H9 (cell line): ENCODE results near the gene DCAF6. TPM values are rescaled to one million over a fixed set of nuclear protein-coding genes. Genes with fewer than 3 reads are reported as not detected.

ENCODE experiments used
- DNase-seq: peaks from one replicate; pipeline ENCODE4 v3.0.0-alpha.2; 2017
- H2AFZ ChIP-seq: one replicate; pipeline ENCODE4 v1.6.1; 2013; ENCODE audit warnings: mild to moderate bottlenecking, low read length, control low read depth, moderate library complexity
- H2AK5ac ChIP-seq: 2 replicates; pipeline ENCODE4 v1.6.1; 2013; ENCODE audit warnings: low read length, control low read depth, mixed read lengths; ENCODE audit not compliant: insufficient read length
- H2BK120ac ChIP-seq: one replicate; pipeline ENCODE4 v1.6.1; 2013; ENCODE audit warnings: low read depth, mild to moderate bottlenecking, low read length, control low read depth, inconsistent platforms; ENCODE audit not compliant: poor library complexity, severe bottlenecking
- H2BK12ac ChIP-seq: 2 replicates; pipeline ENCODE4 v1.6.1; 2013; ENCODE audit warnings: low read length, control low read depth, mixed read lengths, low read depth; ENCODE audit not compliant: insufficient read length
- H2BK15ac ChIP-seq: 2 replicates; pipeline ENCODE4 v1.6.1; 2013; ENCODE audit warnings: low read depth, low read length, control low read depth
- H2BK20ac ChIP-seq: one replicate; pipeline ENCODE4 v1.6.1; 2013; ENCODE audit warnings: low read depth, mild to moderate bottlenecking, low read length, control low read depth, inconsistent platforms; ENCODE audit not compliant: poor library complexity, severe bottlenecking
- H2BK5ac ChIP-seq: 2 replicates; pipeline ENCODE4 v1.6.1; 2013; ENCODE audit warnings: low read length, control low read depth, mixed read lengths; ENCODE audit not compliant: insufficient read length
- H3K14ac ChIP-seq: 2 replicates; pipeline ENCODE4 v1.6.1; 2013; ENCODE audit warnings: low read length, control low read depth; ENCODE audit not compliant: insufficient read depth
- H3K18ac ChIP-seq: 2 replicates; pipeline ENCODE4 v1.6.1; 2013; ENCODE audit warnings: low read depth, mild to moderate bottlenecking, mixed read lengths, low read length, control low read depth; ENCODE audit not compliant: insufficient read length
- H3K23ac ChIP-seq: 2 replicates; pipeline ENCODE4 v1.6.1; 2013; ENCODE audit warnings: low read length, control low read depth, mixed read lengths, low read depth; ENCODE audit not compliant: insufficient read length
- H3K23me2 ChIP-seq: 2 replicates; pipeline ENCODE4 v1.6.1; 2013; ENCODE audit warnings: low read depth, mild to moderate bottlenecking, mixed read lengths, low read length, control low read depth; ENCODE audit not compliant: insufficient read length, poor library complexity, severe bottlenecking
- H3K27ac ChIP-seq: 2 replicates; pipeline ENCODE4 v1.5.1; 2013; ENCODE audit warnings: low read length, control low read depth, mixed read lengths, low read depth; ENCODE audit not compliant: insufficient read length
- H3K27me3 ChIP-seq: 2 replicates; pipeline ENCODE4 v1.6.1; 2013; ENCODE audit warnings: low read length, control low read depth, inconsistent platforms; ENCODE audit not compliant: insufficient read depth
- H3K4ac ChIP-seq: 2 replicates; pipeline ENCODE4 v1.6.1; 2013; ENCODE audit warnings: low read depth, mild to moderate bottlenecking, control low read depth, inconsistent platforms, low read length, moderate library complexity
- H3K4me1 ChIP-seq: 2 replicates; pipeline ENCODE4 v1.6.1; 2013; ENCODE audit warnings: low read length, control low read depth, inconsistent platforms; ENCODE audit not compliant: insufficient read depth
- H3K4me2 ChIP-seq: 2 replicates; pipeline ENCODE4 v1.6.1; 2013; ENCODE audit warnings: low read length, control low read depth, mixed read lengths; ENCODE audit not compliant: insufficient read length, insufficient read depth
- H3K56ac ChIP-seq: 2 replicates; pipeline ENCODE4 v1.6.1; 2013; ENCODE audit warnings: low read depth, mild to moderate bottlenecking, mixed read lengths, low read length, control low read depth; ENCODE audit not compliant: insufficient read length
- H3K79me1 ChIP-seq: 2 replicates; pipeline ENCODE4 v1.6.1; 2013; ENCODE audit warnings: low read depth, mild to moderate bottlenecking, moderate library complexity, low read length, control low read depth, inconsistent platforms; ENCODE audit not compliant: insufficient read depth, poor library complexity, severe bottlenecking
- H3K79me2 ChIP-seq: 2 replicates; pipeline ENCODE4 v1.6.1; 2013; ENCODE audit warnings: low read length, control low read depth, inconsistent platforms; ENCODE audit not compliant: insufficient read depth
- H3K9ac ChIP-seq: 2 replicates; pipeline ENCODE4 v1.6.1; 2013; ENCODE audit warnings: low read length, control low read depth, mixed read lengths; ENCODE audit not compliant: insufficient read length; ENCODE audit errors: extremely low read depth
- H3K9me3 ChIP-seq: one replicate; pipeline ENCODE4 v1.6.1; 2013; ENCODE audit warnings: low read depth, low read length, inconsistent platforms; ENCODE audit not compliant: control insufficient read depth
- H3T11ph ChIP-seq: one replicate; pipeline ENCODE4 v1.6.1; 2013; ENCODE audit warnings: mild to moderate bottlenecking, low read length, control low read depth, inconsistent platforms
- H4K20me1 ChIP-seq: one replicate; pipeline ENCODE4 v1.6.1; 2013; ENCODE audit not compliant: control insufficient read depth, insufficient read length, insufficient read depth
- H4K5ac ChIP-seq: 2 replicates; pipeline ENCODE4 v1.6.1; 2013; ENCODE audit warnings: low read depth, mild to moderate bottlenecking, mixed read lengths, low read length, control low read depth; ENCODE audit not compliant: insufficient read length
- H4K8ac ChIP-seq: replicated peaks from 2 replicates; pipeline ENCODE4 v1.6.1; 2013; ENCODE audit warnings: low read length, control low read depth, mixed read lengths, low read depth; ENCODE audit not compliant: insufficient read length
- H4K91ac ChIP-seq: 2 replicates; pipeline ENCODE4 v1.6.1; 2013; ENCODE audit warnings: low read depth, mild to moderate bottlenecking, moderate library complexity, mixed read lengths, low read length, control low read depth; ENCODE audit not compliant: insufficient read length
- H3K27ac Mint-ChIP-seq, 3 experiments: 2 replicates in 2 of 3; 3 replicates in 1 of 3; pipeline ENCODE4 v1.8.0; 2020 to 2021; ENCODE audit warnings: mixed read lengths in 3 of 3, mild to moderate bottlenecking in 1 of 3, moderate library complexity in 1 of 3
- H3K27me3 Mint-ChIP-seq: 2 replicates; pipeline ENCODE4 v1.8.0; 2021; ENCODE audit warnings: low read depth, mild to moderate bottlenecking, moderate library complexity, mixed read lengths
- H3K36me3 Mint-ChIP-seq, 3 experiments: 2 replicates in 2 of 3; 3 replicates in 1 of 3; pipeline ENCODE4 v1.8.0; 2020 to 2021; ENCODE audit warnings: low read depth in 3 of 3, mixed read lengths in 3 of 3; ENCODE audit not compliant: insufficient read depth in 1 of 3
- H3K4me1 Mint-ChIP-seq, 2 experiments: 2 replicates each; pipeline ENCODE4 v1.8.0; 2020; ENCODE audit warnings: mixed read lengths in 2 of 2
- H3K4me3 Mint-ChIP-seq, 2 experiments: 2 replicates in 1 of 2; 3 replicates in 1 of 2; pipeline ENCODE4 v1.8.0; 2020 to 2021; ENCODE audit warnings: mild to moderate bottlenecking in 2 of 2, mixed read lengths in 2 of 2, moderate library complexity in 1 of 2
- H3K9me3 Mint-ChIP-seq, 2 experiments: 2 replicates in 1 of 2; 3 replicates in 1 of 2; pipeline ENCODE4 v1.8.0; 2020; ENCODE audit warnings: mild to moderate bottlenecking in 2 of 2, mixed read lengths in 2 of 2, moderate library complexity in 1 of 2
- CTCF ChIP-seq: fragments of 200-600 bp; sonication (generic); conservative IDR thresholded peaks from 3 replicates; pipeline ENCODE4 v1.8.0; 2021; ENCODE audit warnings: antibody characterized with exemption, mild to moderate bottlenecking
- WGBS: extraction: QIAGEN DNeasy Blood & Tissue Kit; methylation state at CpG from one replicate; pipeline ENCODE4 v1.1.7; 2013; ENCODE audit warnings: missing lambda C conversion rate, low lambda C conversion rate, mixed read lengths; ENCODE audit not compliant: insufficient read length; ENCODE audit errors: extremely low coverage; 5-methylcytosine and 5-hydroxymethylcytosine counted together
- total RNA-seq: library from RNA; stranded (reverse); gene quantifications from 2 replicates; pipeline ENCODE4 v1.2.1, GENCODE V29; 2021

DCAF6 gene
- total RNA-seq, 1 experiment from 2014 or later: 16.0 TPM

GRCh38 chr1:168050307-168050706 lies 113.8 kb downstream of the DCAF6 start:
- Histone ChIP-seq H2AFZ (no peak overlapping the region), H3K18ac (no peak overlapping the region), H3K23me2 (no peaks in the 10 kb centered on the region), H2BK5ac (no peak overlapping the region), H2BK120ac (no peak overlapping the region), H2BK20ac (no peak overlapping the region), H3K4me1 (no peaks in the 10 kb centered on the region), H3K9me3 (no peaks in the 10 kb centered on the region), H3K9ac (no peak overlapping the region), H3K4ac (no peak overlapping the region), H4K20me1 (no peaks in the 10 kb centered on the region), H3K23ac (no peak overlapping the region), H2BK12ac (no peak overlapping the region), H3K4me2 (no peak overlapping the region), H2AK5ac (no peak overlapping the region), H4K91ac (no peak overlapping the region), H4K8ac (no peak overlapping the region), H3K79me2 (no peaks in the 10 kb centered on the region), H3K27me3 (no peaks in the 10 kb centered on the region), H2BK15ac (no peak overlapping the region), H4K5ac (no peak overlapping the region), H3K56ac (no peak overlapping the region), H3K14ac (no peak overlapping the region), H3T11ph (no peak overlapping the region), H3K79me1 (no peaks in the 10 kb centered on the region), H3K27ac (no peak overlapping the region)
- no peak overlapping the region for H3K4me3 Mint-ChIP-seq
- H3K4me1 Mint-ChIP-seq: no peaks in the 10 kb centered on the region
- DNase-seq: no peak
- peaks cover 0 to 3% (median 0%) of the 10 kb centered on the region in 3 experiments; a peak in 4 of 7 replicates for H3K36me3 Mint-ChIP-seq
- WGBS: no CpG with 5 or more reads among the region's 1 CpG
- no peak overlapping the region for H3K27ac Mint-ChIP-seq
- H3K9me3 Mint-ChIP-seq: no peaks in the 10 kb centered on the region
- no peaks in the 10 kb centered on the region for H3K27me3 Mint-ChIP-seq
- TF ChIP-seq CTCF: no peak
